Myometrial cell (primary cell): Measurements from ENCODE around the gene DTNBP1. TPM values are rescaled to one million over a fixed set of nuclear protein-coding genes. Genes with fewer than 3 reads are reported as not detected.

Experiments
- total RNA-seq: library from RNA; depleted of rRNA; stranded (reverse); fragments of >200 nt; gene quantifications from 2 replicates; pipeline ENCODE4 v1.2.3, GENCODE V29; 2015

Gene DTNBP1, protein sequence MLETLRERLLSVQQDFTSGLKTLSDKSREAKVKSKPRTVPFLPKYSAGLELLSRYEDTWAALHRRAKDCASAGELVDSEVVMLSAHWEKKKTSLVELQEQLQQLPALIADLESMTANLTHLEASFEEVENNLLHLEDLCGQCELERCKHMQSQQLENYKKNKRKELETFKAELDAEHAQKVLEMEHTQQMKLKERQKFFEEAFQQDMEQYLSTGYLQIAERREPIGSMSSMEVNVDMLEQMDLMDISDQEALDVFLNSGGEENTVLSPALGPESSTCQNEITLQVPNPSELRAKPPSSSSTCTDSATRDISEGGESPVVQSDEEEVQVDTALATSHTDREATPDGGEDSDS
- 3.5 and 4.3 TPM in 2 replicates for total RNA-seq

DNA sequence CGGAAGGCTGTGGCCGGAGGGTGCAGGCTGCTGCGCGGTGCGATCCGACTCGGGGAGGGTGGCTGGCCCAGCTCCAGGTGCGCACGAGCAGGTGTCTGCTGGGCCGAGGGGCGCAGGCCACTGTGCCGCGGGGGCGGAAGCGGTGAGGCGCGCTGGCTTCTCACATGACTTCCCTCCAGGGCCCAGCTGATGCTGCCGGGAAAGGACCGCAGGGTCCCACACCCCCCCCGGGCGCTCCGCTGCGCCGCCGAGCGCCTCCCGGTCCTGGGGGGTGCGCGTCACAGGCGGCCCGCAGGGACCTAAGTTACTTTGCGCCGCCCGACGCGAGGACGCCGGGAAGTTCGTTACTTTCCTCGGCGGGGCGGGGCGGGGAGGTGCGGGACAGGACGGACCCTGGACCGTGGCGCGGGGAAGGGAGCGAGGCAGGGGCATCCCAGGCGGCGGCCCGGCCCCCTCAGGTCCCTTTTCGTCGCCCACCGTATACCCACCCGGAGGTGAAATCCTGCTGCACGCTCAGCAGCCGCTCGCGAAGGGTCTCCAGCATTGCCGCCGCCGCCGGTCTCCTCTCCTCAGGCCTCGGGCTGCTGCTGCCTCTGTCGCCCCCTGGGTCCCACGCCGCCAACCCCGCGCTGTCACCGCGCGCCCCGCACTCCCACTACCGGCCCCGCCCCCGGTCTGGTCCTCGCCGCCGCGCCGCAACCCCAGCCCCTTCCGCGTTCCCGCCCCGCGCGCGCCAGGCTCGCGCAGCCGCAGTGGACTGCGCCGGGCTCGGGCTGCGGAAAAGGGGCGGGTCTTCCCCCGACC, at the start of gene DTNBP1:
Gene DTNBP1, minus strand, starts transcription at position 703 of the 804 bp plus-strand sequence. Its CDS starts 159 bp downstream, at position 544.

